KMS-11 (cell line): ENCODE data around the gene KIF17.
A peak's percentile ranks its signal among the peaks of the same experiment; 100 is the strongest.

Experiments used
- H2AFZ ChIP-seq: fragments of 200-600 bp; sonication (generic); 2 replicates; pipeline ENCODE4 v1.6.1; 2016; ENCODE audit warnings: antibody characterized with exemption, mixed run types, low read depth
- H3K27ac ChIP-seq: fragments of 200-600 bp; sonication (generic); 2 replicates; pipeline ENCODE4 v1.6.1; 2016; ENCODE audit warnings: mild to moderate bottlenecking, mixed run types
- H3K27me3 ChIP-seq: fragments of 200-600 bp; sonication (generic); 2 replicates; pipeline ENCODE4 v1.6.1; 2017; ENCODE audit warnings: mild to moderate bottlenecking, low read depth, mixed run types, moderate library complexity; ENCODE audit not compliant: insufficient read depth
- H3K36me3 ChIP-seq: fragments of 200-600 bp; sonication (generic); 2 replicates; pipeline ENCODE4 v1.6.1; 2017; ENCODE audit warnings: mild to moderate bottlenecking, mixed run types; ENCODE audit not compliant: insufficient read depth
- H3K4me1 ChIP-seq: fragments of 200-600 bp; sonication (generic); 2 replicates; pipeline ENCODE4 v1.6.1; 2016; ENCODE audit warnings: mild to moderate bottlenecking, low read depth, mixed run types; ENCODE audit not compliant: poor library complexity, severe bottlenecking
- H3K4me2 ChIP-seq: fragments of 200-600 bp; sonication (generic); 2 replicates; pipeline ENCODE4 v1.7.0; 2016; ENCODE audit warnings: mild to moderate bottlenecking, mixed run types
- H3K4me3 ChIP-seq: fragments of 200-600 bp; sonication (generic); IDR thresholded peaks from 2 replicates; pipeline ENCODE4 v1.6.1; 2017; ENCODE audit warnings: low read depth, low read length, mixed read lengths; ENCODE audit not compliant: insufficient read depth
- H3K79me2 ChIP-seq: fragments of 200-600 bp; sonication (generic); 2 replicates; pipeline ENCODE4 v1.6.1; 2016; ENCODE audit warnings: low read depth, mixed run types; ENCODE audit not compliant: insufficient read depth
- H3K9ac ChIP-seq: fragments of 200-600 bp; sonication (generic); 2 replicates; pipeline ENCODE4 v1.6.1; 2016; ENCODE audit warnings: mild to moderate bottlenecking, mixed run types
- H4K20me1 ChIP-seq: fragments of 200-600 bp; sonication (generic); 2 replicates; pipeline ENCODE4 v1.6.1; 2016; ENCODE audit warnings: mild to moderate bottlenecking, mixed run types; ENCODE audit not compliant: insufficient read depth
- CTCF ChIP-seq: fragments of 200-600 bp; sonication (generic); conservative IDR thresholded peaks from 2 replicates; pipeline ENCODE4 v1.6.1; 2017; ENCODE audit warnings: low read depth, mild to moderate bottlenecking, antibody characterized with exemption, low read length, moderate library complexity, mixed read lengths

The KIF17 gene

GRCh38 chr1:20698195-20698910 is 19.5 kb downstream of the KIF17 start:
- H3K4me2 ChIP-seq: no peak overlapping the region
- H3K4me3 ChIP-seq: no peak overlapping the region
- H3K36me3 ChIP-seq: no peaks in the 10 kb centered on the region
- H3K27ac ChIP-seq: no peak overlapping the region
- peaks cover 5% of the 10 kb centered on the region; the same call in 1 of the 2 replicates for H3K27me3 ChIP-seq
- H3K9ac ChIP-seq: no peak overlapping the region
- H4K20me1 ChIP-seq: no peaks in the 10 kb centered on the region
- H3K79me2 ChIP-seq: no peaks in the 10 kb centered on the region
- no peaks in the 10 kb centered on the region for H3K4me1 ChIP-seq
- H2AFZ ChIP-seq: no peak overlapping the region
- TF ChIP-seq CTCF: no peak

DNA sequence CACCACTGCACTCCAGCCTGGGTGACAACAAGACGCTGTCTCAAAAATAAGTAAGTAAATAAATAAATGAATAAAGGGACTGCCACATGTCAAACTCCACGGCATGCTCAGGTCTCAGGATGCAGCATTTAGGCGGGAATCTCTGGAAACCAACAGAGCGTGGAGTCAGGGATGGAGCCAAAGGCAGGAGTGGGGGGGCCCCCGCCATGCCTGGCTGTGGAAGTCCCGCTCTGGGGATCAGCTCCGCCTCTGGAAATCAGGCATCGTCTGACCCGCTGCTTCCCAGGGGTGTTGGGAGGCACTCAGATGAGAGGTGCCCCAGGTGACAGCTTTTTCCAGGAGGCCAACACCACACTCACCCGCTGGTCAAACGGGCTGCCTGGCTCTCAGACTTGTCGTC is 20.2 kb downstream of the KIF17 start:
- H3K79me2 ChIP-seq: no peaks in the 10 kb centered on the region
- no peak overlapping the region; the same call in 1 of the 2 replicates for H2AFZ ChIP-seq
- H3K27ac ChIP-seq: no peak overlapping the region
- peaks cover 8% of the 10 kb centered on the region; the same call in 1 of the 2 replicates for H3K27me3 ChIP-seq
- H3K36me3 ChIP-seq: no peaks in the 10 kb centered on the region
- no peaks in the 10 kb centered on the region for H4K20me1 ChIP-seq
- H3K4me2 ChIP-seq: no peak overlapping the region
- no peaks in the 10 kb centered on the region for H3K4me1 ChIP-seq
- no peak overlapping the region for H3K4me3 ChIP-seq
- H3K9ac ChIP-seq: no peak overlapping the region
- TF ChIP-seq CTCF: no peak

GRCh38 chr1:20696397-20697333 is 21.1 kb downstream of the KIF17 start:
- Histone ChIP-seq H3K79me2 (no peaks in the 10 kb centered on the region), H2AFZ (peak overlapping the region; percentile 100), H3K27ac (no peak overlapping the region), H3K4me2 (peak overlapping the region; percentile 94), H3K36me3 (no peaks in the 10 kb centered on the region), H3K9ac (peak overlapping the region; percentile 63; the same call in 1 of the 2 replicates), H3K4me3 (peak overlapping the region; percentile 85), H3K4me1 (no peaks in the 10 kb centered on the region), H4K20me1 (no peaks in the 10 kb centered on the region), H3K27me3 (peaks cover 14% of the 10 kb centered on the region; the same call in 1 of the 2 replicates)
- peak; percentile 93 for TF ChIP-seq CTCF

DNA sequence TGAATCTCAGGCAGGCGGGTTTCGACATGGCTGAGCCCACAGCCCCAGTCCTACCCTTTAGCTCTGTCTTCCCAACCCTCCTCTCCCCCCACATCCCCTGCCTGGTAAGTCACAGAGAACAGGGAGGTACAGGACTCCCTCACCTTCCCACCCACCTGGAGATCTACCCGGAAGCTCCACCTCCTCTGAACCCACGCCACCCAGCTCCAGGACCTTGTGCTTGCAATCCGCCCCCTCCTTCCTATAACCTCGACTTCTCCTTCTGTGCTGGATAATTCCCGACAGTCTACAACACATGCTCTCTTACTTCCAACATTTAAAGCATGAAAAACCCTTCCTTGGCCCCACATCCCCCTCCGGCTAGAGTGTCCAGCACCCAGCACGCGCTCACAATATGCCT is 22.3 kb downstream of the KIF17 start:
- no peak for TF ChIP-seq CTCF
- H3K27me3 ChIP-seq: peaks cover 14% of the 10 kb centered on the region; the same call in 1 of the 2 replicates
- H3K79me2 ChIP-seq: no peaks in the 10 kb centered on the region
- H3K4me2 ChIP-seq: no peak overlapping the region
- no peaks in the 10 kb centered on the region for H4K20me1 ChIP-seq
- no peaks in the 10 kb centered on the region for H3K4me1 ChIP-seq
- H2AFZ ChIP-seq: no peak overlapping the region
- H3K4me3 ChIP-seq: no peak overlapping the region
- H3K9ac ChIP-seq: no peak overlapping the region
- H3K36me3 ChIP-seq: no peaks in the 10 kb centered on the region
- no peak overlapping the region for H3K27ac ChIP-seq
